Activated CD8-positive, alpha-beta memory T cell treated with anti-CD3 and anti-CD28 coated beads for 24 hours (primary cell): Measurements from ENCODE around the gene PPP2R5C.
"Not testable (repeated sequence)": the region's sequence is repeated elsewhere in the genome, so short reads cannot be mapped to it uniquely, and the experiment has no call there.

Experiments used
- DNase-seq: peaks from one replicate; pipeline ENCODE4 v3.0.0-alpha.2; 2020

The PPP2R5C gene

GRCh38 chr14:101957406-101958234 is 196.1 kb downstream of the PPP2R5C start:
- DNase-seq, result no peak

GRCh38 chr14:101958418-101959180 is 197.1 kb downstream of the PPP2R5C start:
- DNase-seq, result no peak

- no peak for DNase-seq
These were observed 197.8 kb downstream of the PPP2R5C start for GRCh38 chr14:101959277-101959676.

- no peak for DNase-seq
These were observed 198.7 kb downstream of the PPP2R5C start for GRCh38 chr14:101960225-101960624.

- DNase-seq, result peak; percentile 87
These were observed 199.7 kb downstream of the PPP2R5C start for GRCh38 chr14:101961011-101961721.

GRCh38 chr14:101961746-101962502 is 200.4 kb downstream of the PPP2R5C start:
- DNase-seq, result no peak

GRCh38 chr14:101962503-101962874 is 201.0 kb downstream of the PPP2R5C start:
- no peak for DNase-seq

GRCh38 chr14:101963052-101963451 is 201.5 kb downstream of the PPP2R5C start:
- DNase-seq, result no peak

GRCh38 chr14:101963656-101964296 is 202.3 kb downstream of the PPP2R5C start:
- DNase-seq, result no peak

- peak; percentile 92 for DNase-seq
These were observed 203.0 kb downstream of the PPP2R5C start, which contains the start of gene DYNC1H1 for GRCh38 chr14:101964297-101965180. Gene DYNC1H1 (plus strand): TSS chr14:101964573. CDS start chr14:101964692, 119 bp downstream.

- DNase-seq, result peak; percentile 82
These were observed 203.7 kb downstream of the PPP2R5C start for GRCh38 chr14:101965181-101965544.

- no peak for DNase-seq
These were observed 204.5 kb downstream of the PPP2R5C start for GRCh38 chr14:101965770-101966722.

- DNase-seq, result no peak
These were observed 205.2 kb downstream of the PPP2R5C start for GRCh38 chr14:101966742-101967141.

GRCh38 chr14:101968186-101968585 is 206.7 kb downstream of the PPP2R5C start:
- DNase-seq, result no peak

- DNase-seq, result no peak
These were observed 208.0 kb downstream of the PPP2R5C start for GRCh38 chr14:101969481-101969880.

- no peak for DNase-seq
These were observed 209.4 kb downstream of the PPP2R5C start for GRCh38 chr14:101970830-101971400.

- not testable (repeated sequence) for DNase-seq
These were observed 209.9 kb downstream of the PPP2R5C start for GRCh38 chr14:101971458-101971857.

- no peak for DNase-seq
These were observed 210.8 kb downstream of the PPP2R5C start for GRCh38 chr14:101972126-101972866.

- no peak for DNase-seq
These were observed 211.8 kb downstream of the PPP2R5C start for GRCh38 chr14:101973356-101973755.
